ENCODE results near the gene CFAP299.

CFAP299 gene

DNA sequence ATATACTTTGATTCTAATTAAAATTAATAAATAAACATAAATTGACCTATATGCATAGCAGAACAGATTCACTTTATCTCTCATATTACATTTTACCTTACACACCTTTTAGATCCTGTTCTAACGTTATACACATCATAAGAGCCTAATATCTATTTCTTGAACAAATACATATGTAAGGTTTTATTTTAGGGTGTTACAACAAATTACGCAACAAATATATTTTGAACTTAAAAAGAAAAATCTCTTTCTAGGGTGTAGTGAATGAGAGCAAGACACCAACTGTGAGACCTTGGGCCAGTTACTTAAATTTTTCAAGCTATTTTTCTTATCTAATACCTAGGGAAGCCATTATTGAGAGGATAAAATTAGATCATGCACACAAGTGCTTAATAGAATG lies 191.2 kb downstream of the CFAP299 start:
- H3K4me3 ChIP-seq (ENCODE audit: low read length) = no peak overlapping the region
- no peak overlapping the region for H3K4me2 ChIP-seq (ENCODE audit: low read depth, low read length)
- no peaks in the 10 kb centered on the region for H4K20me1 ChIP-seq (ENCODE audit: insufficient read depth, low read length)
- H3K9me2 ChIP-seq (replicated peaks; ENCODE audit: insufficient read depth, low read length) = no peaks in the 10 kb centered on the region
- TF ChIP-seq EZH2phosphoT487 (IDR thresholded peaks at IDR 0.05; ENCODE audit: low read length) (no peak), EZH2 (optimal IDR thresholded peaks at IDR 0.05; ENCODE audit: low read depth, low read length) (no peak)
- TF ChIP-seq, protein P1, sequence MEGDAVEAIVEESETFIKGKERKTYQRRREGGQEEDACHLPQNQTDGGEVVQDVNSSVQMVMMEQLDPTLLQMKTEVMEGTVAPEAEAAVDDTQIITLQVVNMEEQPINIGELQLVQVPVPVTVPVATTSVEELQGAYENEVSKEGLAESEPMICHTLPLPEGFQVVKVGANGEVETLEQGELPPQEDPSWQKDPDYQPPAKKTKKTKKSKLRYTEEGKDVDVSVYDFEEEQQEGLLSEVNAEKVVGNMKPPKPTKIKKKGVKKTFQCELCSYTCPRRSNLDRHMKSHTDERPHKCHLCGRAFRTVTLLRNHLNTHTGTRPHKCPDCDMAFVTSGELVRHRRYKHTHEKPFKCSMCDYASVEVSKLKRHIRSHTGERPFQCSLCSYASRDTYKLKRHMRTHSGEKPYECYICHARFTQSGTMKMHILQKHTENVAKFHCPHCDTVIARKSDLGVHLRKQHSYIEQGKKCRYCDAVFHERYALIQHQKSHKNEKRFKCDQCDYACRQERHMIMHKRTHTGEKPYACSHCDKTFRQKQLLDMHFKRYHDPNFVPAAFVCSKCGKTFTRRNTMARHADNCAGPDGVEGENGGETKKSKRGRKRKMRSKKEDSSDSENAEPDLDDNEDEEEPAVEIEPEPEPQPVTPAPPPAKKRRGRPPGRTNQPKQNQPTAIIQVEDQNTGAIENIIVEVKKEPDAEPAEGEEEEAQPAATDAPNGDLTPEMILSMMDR (IDR thresholded peaks at IDR 0.05; ENCODE audit: low read length) = no peak
- no peak overlapping the region for H3K9ac ChIP-seq (ENCODE audit: low read length)
- H2AFZ ChIP-seq (ENCODE audit: low read length) = no peak overlapping the region
- no peak overlapping the region for H3K27ac ChIP-seq (ENCODE audit: low read length)
- no peaks in the 10 kb centered on the region for H3F3A ChIP-seq (ENCODE audit: insufficient read depth, low read length)
- no peaks in the 10 kb centered on the region for H3K27me3 ChIP-seq (replicated peaks; ENCODE audit: insufficient read depth, low read length)
- DNase-seq = no peak
- H3K9me3 ChIP-seq (replicated peaks; ENCODE audit: insufficient read depth, low read length) = no peaks in the 10 kb centered on the region
- H3K4me1 ChIP-seq (ENCODE audit: low read length) = no peaks in the 10 kb centered on the region
- H3K79me2 ChIP-seq (ENCODE audit: low read length) = no peaks in the 10 kb centered on the region
- no peaks in the 10 kb centered on the region for H3K36me3 ChIP-seq (replicated peaks; ENCODE audit: insufficient read depth, low read length)

DNA sequence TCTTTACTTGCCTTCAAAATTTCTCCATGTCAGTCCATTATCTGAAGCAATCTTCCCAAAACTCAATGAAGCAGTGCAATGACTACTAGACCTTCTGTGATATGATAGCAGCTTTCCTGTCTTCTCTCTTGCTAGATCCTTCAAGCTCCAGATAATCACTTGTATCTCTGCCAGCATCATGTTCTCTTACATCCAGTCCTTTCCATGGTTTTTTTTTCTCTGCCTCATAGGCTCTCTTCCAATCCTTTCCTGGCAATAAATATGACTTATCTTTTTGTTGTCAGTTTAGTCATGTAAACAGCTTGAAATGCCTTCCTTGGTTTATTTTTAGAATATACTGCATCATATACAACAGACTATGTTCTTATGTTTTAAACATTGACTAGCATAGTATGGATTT lies 193.5 kb downstream of the CFAP299 start:
- no peak for DNase-seq
- Histone ChIP-seq H3K4me1 (ENCODE audit: low read length) (no peaks in the 10 kb centered on the region), H3K79me2 (ENCODE audit: low read length) (no peaks in the 10 kb centered on the region), H2AFZ (ENCODE audit: low read length) (no peak overlapping the region), H3K4me3 (ENCODE audit: low read length) (no peak overlapping the region), H4K20me1 (ENCODE audit: insufficient read depth, low read length) (no peaks in the 10 kb centered on the region), H3K9me2 (replicated peaks; ENCODE audit: insufficient read depth, low read length) (no peaks in the 10 kb centered on the region), H3K36me3 (replicated peaks; ENCODE audit: insufficient read depth, low read length) (no peaks in the 10 kb centered on the region), H3K9ac (ENCODE audit: low read length) (no peak overlapping the region), H3K9me3 (replicated peaks; ENCODE audit: insufficient read depth, low read length) (no peaks in the 10 kb centered on the region), H3F3A (ENCODE audit: insufficient read depth, low read length) (no peaks in the 10 kb centered on the region), H3K27me3 (replicated peaks; ENCODE audit: insufficient read depth, low read length) (no peaks in the 10 kb centered on the region), H3K4me2 (ENCODE audit: low read depth, low read length) (no peak overlapping the region), H3K27ac (ENCODE audit: low read length) (no peak overlapping the region)
- no peak for TF ChIP-seq EZH2 (optimal IDR thresholded peaks at IDR 0.05; ENCODE audit: low read depth, low read length)
- TF ChIP-seq, protein P1 (IDR thresholded peaks at IDR 0.05; ENCODE audit: low read length) = no peak
- no peak for TF ChIP-seq EZH2phosphoT487 (IDR thresholded peaks at IDR 0.05; ENCODE audit: low read length)

DNA sequence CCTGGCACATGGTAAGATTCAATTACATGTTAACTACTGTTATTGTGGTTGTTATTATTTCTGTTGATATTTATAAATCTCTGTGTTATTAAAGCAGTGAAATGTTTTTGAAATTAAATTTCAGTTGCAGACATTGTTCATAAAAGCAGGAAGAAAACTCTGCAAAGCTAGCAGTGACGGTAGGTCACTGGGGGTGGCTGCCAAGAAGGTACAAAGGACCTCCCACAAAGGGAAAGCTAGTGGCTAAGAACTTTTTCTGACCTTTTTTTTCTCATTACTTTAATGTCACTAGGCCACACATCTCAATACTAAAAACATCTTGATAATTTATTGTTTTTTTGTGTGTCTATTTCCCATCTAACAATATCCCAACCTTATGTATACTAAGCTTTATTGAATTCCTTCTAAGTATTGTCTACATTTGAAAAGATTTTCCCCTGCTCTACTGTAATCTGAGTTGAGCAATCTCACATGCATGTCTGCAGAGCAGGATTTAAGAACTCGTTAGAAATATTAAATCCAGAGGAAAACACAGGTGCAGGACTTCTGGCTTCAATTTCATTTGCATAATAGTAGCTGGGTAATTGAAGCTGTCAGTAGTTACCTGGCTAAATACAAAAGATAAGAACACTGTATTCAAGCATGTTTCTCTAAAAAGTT lies 197.3 kb downstream of the CFAP299 start:
- Histone ChIP-seq H3K4me1 (ENCODE audit: low read length) (no peaks in the 10 kb centered on the region), H3K36me3 (replicated peaks; ENCODE audit: insufficient read depth, low read length) (no peaks in the 10 kb centered on the region), H4K20me1 (ENCODE audit: insufficient read depth, low read length) (no peaks in the 10 kb centered on the region), H3F3A (ENCODE audit: insufficient read depth, low read length) (no peaks in the 10 kb centered on the region), H3K4me2 (ENCODE audit: low read depth, low read length) (no peak overlapping the region), H3K9me2 (replicated peaks; ENCODE audit: insufficient read depth, low read length) (no peaks in the 10 kb centered on the region), H3K27ac (ENCODE audit: low read length) (no peak overlapping the region), H3K27me3 (replicated peaks; ENCODE audit: insufficient read depth, low read length) (no peaks in the 10 kb centered on the region), H2AFZ (ENCODE audit: low read length) (no peak overlapping the region), H3K79me2 (ENCODE audit: low read length) (no peaks in the 10 kb centered on the region), H3K4me3 (ENCODE audit: low read length) (no peak overlapping the region), H3K9ac (ENCODE audit: low read length) (no peak overlapping the region), H3K9me3 (replicated peaks; ENCODE audit: insufficient read depth, low read length) (no peaks in the 10 kb centered on the region)
- DNase-seq = no peak
- TF ChIP-seq, protein P1 (IDR thresholded peaks at IDR 0.05; ENCODE audit: low read length) = no peak
- TF ChIP-seq EZH2 (optimal IDR thresholded peaks at IDR 0.05; ENCODE audit: low read depth, low read length) = no peak
- no peak for TF ChIP-seq EZH2phosphoT487 (IDR thresholded peaks at IDR 0.05; ENCODE audit: low read length)

Measured in MM.1S (cell line).